ENCODE results near the gene KLHL34.

Gene KLHL34

DNA sequence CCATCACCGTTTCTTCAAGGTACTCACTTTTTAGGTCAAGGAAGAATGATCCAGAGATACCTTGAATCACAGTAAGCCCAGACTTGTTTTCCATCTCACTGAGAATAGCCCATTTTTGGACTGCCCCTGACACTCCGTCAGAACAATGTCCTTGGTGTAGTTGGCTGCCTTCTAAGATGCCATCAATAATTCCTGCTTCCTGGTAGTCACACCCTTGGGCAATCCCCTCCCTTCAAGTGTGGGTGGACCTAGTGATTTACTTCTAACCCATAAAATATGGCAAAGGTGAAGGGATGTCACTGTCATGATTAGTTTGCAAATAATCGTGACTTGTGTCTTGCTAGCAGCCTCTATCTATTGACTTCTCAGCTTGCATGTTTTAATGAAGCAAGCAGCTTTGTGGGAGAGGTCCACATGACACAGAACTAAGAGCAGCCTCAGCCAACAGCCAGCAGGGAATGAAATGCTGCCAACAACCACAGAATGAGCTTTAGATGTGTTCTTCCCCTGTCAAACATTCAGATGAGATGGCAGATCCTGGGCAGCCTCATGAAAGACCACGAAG is 20.0 kb upstream of the KLHL34 start:
- Histone ChIP-seq H3K4me3 (no peak overlapping the region), H3K4me2 (no peak overlapping the region), H3K4me1 (no peaks in the 10 kb centered on the region), H3K27me3 (no peaks in the 10 kb centered on the region), H3K9ac (no peak overlapping the region), H3K9me3 (replicated peaks in 1 of 11) (no peaks in the 10 kb centered on the region), H4K20me1 (no peaks in the 10 kb centered on the region), H3K36me3 (no peaks in the 10 kb centered on the region), H3K27ac (no peak overlapping the region)
- no peak for TF ChIP-seq Cebpa-rat (IDR thresholded peaks at IDR 0.05)

DNA sequence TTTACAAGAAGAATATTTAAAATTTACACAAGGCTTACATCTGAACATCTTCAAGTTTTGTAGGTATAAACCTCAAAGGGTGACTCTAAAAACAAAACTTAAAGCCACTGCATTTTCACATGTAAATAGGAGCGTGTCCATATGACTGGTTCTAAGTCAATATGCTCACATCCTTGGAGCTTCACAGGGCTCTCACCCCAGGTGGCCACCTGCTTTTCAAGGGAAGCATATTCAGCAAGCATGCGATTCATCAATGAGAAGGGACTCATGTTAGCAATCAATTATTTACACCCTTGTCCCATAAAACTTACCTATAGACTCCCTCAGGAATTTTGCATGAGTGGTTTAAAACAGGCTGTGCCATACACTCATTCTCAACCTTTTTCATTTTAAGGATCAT is 17.8 kb upstream of the KLHL34 start:
- H3K9me3 ChIP-seq (replicated peaks in 1 of 11) = no peaks in the 10 kb centered on the region
- H3K27me3 ChIP-seq = no peaks in the 10 kb centered on the region
- no peaks in the 10 kb centered on the region for H4K20me1 ChIP-seq
- H3K27ac ChIP-seq = no peak overlapping the region
- no peak for TF ChIP-seq Cebpa-rat (IDR thresholded peaks at IDR 0.05)
- H3K4me3 ChIP-seq = no peak overlapping the region
- no peak overlapping the region for H3K9ac ChIP-seq
- no peak overlapping the region for H3K4me2 ChIP-seq
- H3K4me1 ChIP-seq = no peaks in the 10 kb centered on the region
- no peaks in the 10 kb centered on the region for H3K36me3 ChIP-seq

DNA sequence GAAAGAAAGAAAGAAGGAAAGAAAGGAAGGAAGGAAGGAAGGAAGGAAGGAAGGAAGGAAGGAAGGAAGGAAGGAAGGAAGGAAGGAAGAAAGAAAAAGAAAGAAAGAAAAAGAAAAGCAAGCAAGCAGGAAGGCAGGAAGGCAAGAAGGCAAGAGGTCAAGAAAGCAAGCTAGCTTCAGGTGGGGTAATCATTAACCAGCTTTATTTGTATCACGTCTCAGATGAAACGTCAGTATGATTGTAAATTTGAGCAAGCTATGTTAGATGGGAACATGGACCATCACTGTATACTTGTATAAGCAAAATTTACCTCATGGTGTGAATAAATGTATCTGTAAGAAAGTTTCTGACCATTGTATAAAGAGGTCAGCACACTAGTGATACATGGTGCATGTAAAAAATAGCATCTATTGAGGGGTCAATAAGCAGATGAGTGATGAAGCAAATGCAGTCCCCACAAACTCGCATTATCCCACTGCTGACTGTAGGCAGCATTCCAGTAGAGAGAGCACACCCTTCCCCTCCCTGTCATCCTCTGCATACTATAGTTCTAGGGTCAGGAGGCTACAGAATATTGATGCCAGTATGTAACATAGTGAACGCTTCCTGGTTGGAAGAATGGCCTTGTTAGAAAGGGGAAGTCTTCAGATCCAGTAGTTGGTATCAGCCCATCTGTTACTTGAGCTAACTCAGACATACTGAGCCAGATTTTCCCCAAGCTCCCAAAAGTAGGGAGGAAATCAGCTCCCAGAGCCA is 16.5 kb upstream of the KLHL34 start:
- Histone ChIP-seq H3K9ac (no peak overlapping the region), H4K20me1 (no peaks in the 10 kb centered on the region), H3K27ac (no peak overlapping the region), H3K4me1 (no peaks in the 10 kb centered on the region), H3K9me3 (replicated peaks in 1 of 11) (no peaks in the 10 kb centered on the region), H3K4me3 (no peak overlapping the region), H3K4me2 (no peak overlapping the region), H3K36me3 (no peaks in the 10 kb centered on the region), H3K27me3 (no peaks in the 10 kb centered on the region)
- TF ChIP-seq Cebpa-rat (IDR thresholded peaks at IDR 0.05) = no peak

DNA sequence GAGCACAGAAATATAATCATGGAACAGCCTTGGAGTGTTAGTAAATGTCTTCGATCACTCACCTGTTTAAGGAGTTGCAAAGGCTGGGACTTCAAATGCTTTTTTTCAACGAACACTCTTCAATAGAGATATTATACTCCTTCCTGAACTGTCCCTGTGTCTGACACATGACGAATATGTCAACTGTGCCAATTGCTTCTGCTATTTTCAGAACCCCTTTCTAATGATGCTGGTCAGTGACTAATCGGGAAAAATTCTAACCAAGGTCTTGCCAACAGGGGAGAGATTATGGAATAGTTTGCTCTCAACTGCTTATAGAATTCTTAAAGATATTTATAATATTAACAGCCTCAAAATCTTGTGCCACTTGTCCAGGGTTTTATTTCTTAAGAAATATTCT is 8.5 kb upstream of the KLHL34 start:
- H3K9me3 ChIP-seq (replicated peaks in 1 of 11) = no peaks in the 10 kb centered on the region
- no peak overlapping the region for H3K27ac ChIP-seq
- no peak overlapping the region for H3K4me3 ChIP-seq
- no peaks in the 10 kb centered on the region for H3K36me3 ChIP-seq
- no peak overlapping the region for H3K9ac ChIP-seq
- no peaks in the 10 kb centered on the region for H4K20me1 ChIP-seq
- H3K4me1 ChIP-seq = no peaks in the 10 kb centered on the region
- no peak for TF ChIP-seq Cebpa-rat (IDR thresholded peaks at IDR 0.05)
- no peaks in the 10 kb centered on the region for H3K27me3 ChIP-seq
- no peak overlapping the region for H3K4me2 ChIP-seq

DNA sequence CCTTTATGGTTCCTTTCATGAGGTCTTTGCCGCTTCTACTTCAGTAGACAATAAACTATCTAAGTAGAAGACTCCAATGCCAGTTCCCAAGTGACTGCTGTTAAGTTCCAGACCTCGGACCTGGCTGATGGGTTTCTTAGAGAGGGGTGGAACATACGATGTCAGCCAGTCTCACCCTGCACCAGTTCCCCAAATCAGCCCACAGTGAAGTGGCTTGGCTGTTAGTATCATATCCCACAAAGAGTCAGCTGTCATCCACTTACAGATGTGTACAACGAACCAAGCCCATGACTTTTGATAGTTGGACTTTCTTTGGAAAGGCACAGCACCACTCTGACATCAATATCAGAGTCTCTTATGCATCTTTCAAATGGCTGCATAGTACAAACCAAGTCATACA is 8.1 kb upstream of the KLHL34 start:
- Histone ChIP-seq H3K9ac (no peak overlapping the region), H3K4me1 (no peaks in the 10 kb centered on the region), H3K4me3 (no peak overlapping the region), H3K36me3 (no peaks in the 10 kb centered on the region), H4K20me1 (no peaks in the 10 kb centered on the region), H3K9me3 (replicated peaks in 1 of 11) (no peaks in the 10 kb centered on the region), H3K4me2 (no peak overlapping the region), H3K27me3 (no peaks in the 10 kb centered on the region), H3K27ac (no peak overlapping the region)
- TF ChIP-seq Cebpa-rat (IDR thresholded peaks at IDR 0.05) = no peak

DNA sequence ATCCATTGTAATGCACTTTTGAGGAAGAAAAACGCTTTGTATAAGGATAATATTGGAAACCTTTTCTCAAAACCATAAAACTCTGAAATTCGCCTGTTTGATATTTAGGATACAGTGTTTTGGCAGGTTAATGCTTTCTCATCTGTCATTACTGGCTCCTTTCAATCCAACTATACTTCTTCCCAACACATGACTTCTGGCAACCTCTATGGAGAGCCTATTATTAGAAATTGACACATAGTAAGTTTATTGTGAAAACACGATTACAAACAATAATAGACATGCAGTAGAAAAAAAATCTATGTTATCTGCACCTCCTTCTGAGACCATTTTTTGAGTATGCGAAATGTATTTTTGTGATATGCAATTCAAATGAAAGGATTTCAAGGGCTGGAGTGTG is 4.6 kb upstream of the KLHL34 start:
- Histone ChIP-seq H3K36me3 (peaks cover 0 to 6% (median 0%) of the 10 kb centered on the region in 11 experiments; a peak in 1 of 22 replicates), H3K9me3 (replicated peaks in 1 of 11) (peaks cover 11 to 15% (median 13%) of the 10 kb centered on the region in 11 experiments), H3K4me1 (no peaks in the 10 kb centered on the region), H3K4me3 (no peak overlapping the region), H3K27ac (no peak overlapping the region), H3K4me2 (no peak overlapping the region), H3K27me3 (no peaks in the 10 kb centered on the region), H4K20me1 (no peaks in the 10 kb centered on the region), H3K9ac (no peak overlapping the region)
- TF ChIP-seq Cebpa-rat (IDR thresholded peaks at IDR 0.05) = no peak

DNA sequence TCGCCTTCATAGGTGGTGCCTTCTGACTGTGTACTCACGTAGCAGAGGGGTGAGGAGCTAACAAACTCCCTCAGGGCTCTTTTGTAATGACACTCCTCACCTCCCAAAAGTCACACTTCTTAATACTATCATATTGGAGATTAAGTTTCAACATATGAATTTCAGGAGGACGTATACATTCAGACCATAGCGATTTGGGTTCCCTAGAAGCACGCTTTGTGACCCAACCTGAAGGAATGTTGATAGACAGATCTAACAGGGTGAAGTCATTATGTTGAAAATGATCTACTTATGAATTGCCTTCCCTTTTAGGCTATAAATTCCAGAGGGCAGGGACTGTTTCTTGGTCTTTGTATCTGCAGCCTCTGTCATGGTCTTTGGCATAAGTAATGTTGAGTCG is 3.2 kb upstream of the KLHL34 start:
- TF ChIP-seq Cebpa-rat (IDR thresholded peaks at IDR 0.05) = no peak
- H3K4me2 ChIP-seq = no peak overlapping the region
- no peak overlapping the region for H3K4me3 ChIP-seq
- no peak overlapping the region for H3K9ac ChIP-seq
- peaks cover 26 to 29% (median 28%) of the 10 kb centered on the region in 11 experiments for H3K9me3 ChIP-seq (replicated peaks in 1 of 11)
- H3K27me3 ChIP-seq = no peaks in the 10 kb centered on the region
- H3K27ac ChIP-seq = no peak overlapping the region
- peaks cover 0 to 20% (median 0%) of the 10 kb centered on the region in 11 experiments; a peak in 7 of 22 replicates for H3K36me3 ChIP-seq
- H4K20me1 ChIP-seq = no peaks in the 10 kb centered on the region
- H3K4me1 ChIP-seq = no peaks in the 10 kb centered on the region

DNA sequence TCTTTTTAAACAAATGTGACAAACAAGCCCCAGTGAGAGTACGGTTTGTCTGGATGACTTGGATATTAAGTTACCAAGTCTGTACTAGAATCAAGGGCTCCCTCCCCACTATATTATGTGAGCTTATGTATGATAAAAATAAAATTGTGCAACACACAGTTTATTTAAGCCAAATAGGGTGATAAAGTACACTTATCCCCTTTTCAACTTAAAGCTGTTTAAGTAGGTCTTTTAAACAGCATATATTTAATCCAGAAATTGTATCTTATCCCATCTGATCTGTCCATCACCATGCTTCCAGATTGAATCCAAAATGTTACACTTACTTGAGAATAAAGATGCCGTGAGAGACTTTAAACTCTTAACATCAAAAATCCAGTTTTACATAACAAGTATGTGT is 2.0 kb upstream of the KLHL34 start:
- Histone ChIP-seq H3K36me3 (peaks cover 0 to 23% (median 0%) of the 10 kb centered on the region in 11 experiments; a peak in 7 of 22 replicates), H3K4me2 (no peak overlapping the region), H3K9me3 (replicated peaks in 1 of 11) (peaks cover 34 to 37% (median 35%) of the 10 kb centered on the region in 11 experiments), H4K20me1 (no peaks in the 10 kb centered on the region), H3K9ac (no peak overlapping the region), H3K27me3 (no peaks in the 10 kb centered on the region), H3K27ac (no peak overlapping the region), H3K4me1 (no peaks in the 10 kb centered on the region), H3K4me3 (no peak overlapping the region)
- TF ChIP-seq Cebpa-rat (IDR thresholded peaks at IDR 0.05) = no peak

DNA sequence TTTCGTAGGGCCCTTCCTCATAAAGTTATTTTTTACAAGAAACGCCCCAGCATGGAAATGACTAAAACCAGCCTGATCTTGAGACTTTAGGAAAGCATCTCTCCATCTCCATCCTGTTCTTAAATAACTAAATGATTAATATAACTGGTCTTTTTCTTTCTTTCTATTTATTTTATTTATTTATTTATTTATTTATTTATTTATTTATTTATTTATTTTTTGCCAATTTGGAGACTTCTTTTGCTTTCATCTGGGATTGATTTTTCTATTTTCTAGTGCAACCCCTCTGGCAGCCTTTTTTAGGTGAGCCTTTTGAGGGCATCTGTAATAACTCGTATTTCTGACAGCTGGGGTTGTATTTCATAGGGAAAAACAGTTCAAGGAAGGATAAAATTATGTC is 1.2 kb upstream of the KLHL34 start:
- no peaks in the 10 kb centered on the region for H3K4me1 ChIP-seq
- H3K4me3 ChIP-seq = no peak overlapping the region
- no peak overlapping the region for H3K4me2 ChIP-seq
- H3K9me3 ChIP-seq (replicated peaks in 1 of 11) = peaks cover 34 to 37% (median 35%) of the 10 kb centered on the region in 11 experiments
- H3K27me3 ChIP-seq = no peaks in the 10 kb centered on the region
- no peak for TF ChIP-seq Cebpa-rat (IDR thresholded peaks at IDR 0.05)
- H3K27ac ChIP-seq = no peak overlapping the region
- no peak overlapping the region for H3K9ac ChIP-seq
- no peaks in the 10 kb centered on the region for H4K20me1 ChIP-seq
- peaks cover 0 to 23% (median 0%) of the 10 kb centered on the region in 11 experiments; a peak in 7 of 22 replicates for H3K36me3 ChIP-seq

DNA sequence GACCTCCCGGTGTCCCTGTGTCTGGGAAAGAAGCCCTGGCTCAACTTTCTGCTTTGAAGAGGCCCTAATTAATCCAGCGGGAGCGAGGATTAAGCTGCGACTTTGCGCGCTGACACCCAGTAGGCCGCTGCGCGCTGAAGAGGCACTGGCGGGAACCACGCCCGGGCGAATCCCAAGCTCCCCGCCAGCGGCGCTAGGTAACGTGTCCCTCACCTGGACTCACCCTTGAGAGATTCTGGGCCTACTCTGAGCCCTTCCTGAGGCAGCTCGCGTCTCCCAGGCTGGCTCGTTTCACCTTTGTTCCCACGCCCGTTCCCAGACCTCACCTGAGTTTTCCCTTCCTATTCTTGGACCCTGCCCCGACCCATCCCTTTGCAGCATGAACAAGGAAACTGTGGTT is 616 bp upstream of the KLHL34 start:
- no peak overlapping the region for H3K27ac ChIP-seq

More for the DNA sequence above, 616 bp upstream of the KLHL34 start:
- Histone ChIP-seq H3K4me1 (no peaks in the 10 kb centered on the region), H4K20me1 (no peaks in the 10 kb centered on the region), H3K9ac (no peak overlapping the region), H3K4me3 (no peak overlapping the region), H3K4me2 (no peak overlapping the region), H3K27me3 (no peaks in the 10 kb centered on the region), H3K9me3 (replicated peaks in 1 of 11) (peaks cover 34 to 37% (median 35%) of the 10 kb centered on the region in 11 experiments), H3K36me3 (peaks cover 0 to 23% (median 0%) of the 10 kb centered on the region in 11 experiments; a peak in 7 of 22 replicates)
- TF ChIP-seq Cebpa-rat (IDR thresholded peaks at IDR 0.05) = no peak
